Activated CD8-positive, alpha-beta memory T cell treated with anti-CD3 and anti-CD28 coated beads, Interleukin-2, amount 50 U/mL, for 1 hour (primary cell): ENCODE measurements around the gene C1D.
"Not testable (repeated sequence)": the region's sequence is repeated elsewhere in the genome, so short reads cannot be mapped to it uniquely, and the experiment has no call there.

Source experiments
- DNase-seq: peaks from one replicate; pipeline ENCODE4 v3.0.0-alpha.2; 2020; ENCODE audit errors: extremely low read depth

The C1D gene

GRCh38 chr2:67999332-67999731, 63.5 kb downstream of the C1D start:
- DNase-seq = no peak

- no peak for DNase-seq
Measured at GRCh38 chr2:67997903-67998302, 64.9 kb downstream of the C1D start.

GRCh38 chr2:67997528-67997900, 65.3 kb downstream of the C1D start:
- DNase-seq = no peak

- DNase-seq = no peak
Measured at GRCh38 chr2:67996772-67997527, 65.9 kb downstream of the C1D start.

GRCh38 chr2:67994716-67995115, 68.1 kb downstream of the C1D start:
- no peak for DNase-seq

GRCh38 chr2:67994069-67994468, 68.7 kb downstream of the C1D start:
- not testable (repeated sequence) for DNase-seq

GRCh38 chr2:67993329-67993728, 69.5 kb downstream of the C1D start:
- DNase-seq = no peak

- DNase-seq = no peak
Measured at GRCh38 chr2:67991456-67991855, 71.3 kb downstream of the C1D start.
